K562 (cell line): ENCODE data around the gene GPSM3. TPM values are rescaled to one million over a fixed set of nuclear protein-coding genes. Genes with fewer than 3 reads are reported as not detected.
A peak's percentile ranks its signal among the peaks of the same experiment; 100 is the strongest.

Experiments
- ATAC-seq: fragments of 200-7000 bp; cut with Tn5 transposase; 3 replicates; pipeline ENCODE4 v1.9.1; 2020; ENCODE audit warnings: moderate library complexity
- BruUV-seq: library from RNA; stranded (reverse); fragments of 400-500 nt; replicated peaks from 2 replicates; lab custom pipeline; 2021; lab: Mats Ljungman, UMichigan
- CTCF ChIA-PET: fragments of 300-600 bp; formaldehyde crosslinking; extraction: SDS; loops from one replicate; lab custom pipeline; 2021; ENCODE audit warnings: low intra/inter-chr PET ratio; lab: Yijun Ruan, JAX
- POLR2A ChIA-PET: fragments of 300-600, 350-650 bp; sonication (Branson Sonifier 250); formaldehyde crosslinking; extraction: SDS; loops from one replicate; lab custom pipeline; 2021; ENCODE audit warnings: antibody characterized with exemption, inconsistent platforms; lab: Yijun Ruan, JAX
- DNase-seq, 4 experiments: peaks; one replicate each; pipeline versions ENCODE4 v3.0.0 to v3.0.0-alpha.2; 2011 to 2018; ENCODE audit warnings: low spot score in 3 of 4, mixed read lengths in 3 of 4; ENCODE audit errors: extremely low read depth in 1 of 4
- FAIRE-seq: peaks from 2 replicates; lab custom pipeline; 2011; peaks lifted over from hg19 to GRCh38; lab: Jason Lieb, UNC
- H2AFZ ChIP-seq: 2 replicates; pipeline ENCODE4 v1.6.0; 2011; ENCODE audit warnings: low read depth, low read length, control low read depth, inconsistent platforms
- H3K27ac ChIP-seq: fragments of 200-600 bp; 3 replicates; pipeline ENCODE4 v1.8.0; 2011; ENCODE audit warnings: low read depth, mild to moderate bottlenecking, control low read depth, inconsistent platforms, low read length, moderate library complexity, mixed read lengths; ENCODE audit errors: extremely low read depth
- H3K27me3 ChIP-seq, 2 experiments: fragments of 300-600 bp in 1 of 2; 2 replicates in 1 of 2; 3 replicates in 1 of 2; pipeline versions ENCODE4 v1.6.0 to v1.8.0; 2011; ENCODE audit warnings: inconsistent platforms in 2 of 2, low read length in 2 of 2, mild to moderate bottlenecking in 1 of 2, mixed read lengths in 1 of 2, moderate library complexity in 1 of 2; ENCODE audit not compliant: control insufficient read depth in 2 of 2, insufficient read depth in 2 of 2
- H3K36me3 ChIP-seq: fragments of 300-600 bp; 3 replicates; pipeline ENCODE4 v1.8.0; 2011; ENCODE audit warnings: mild to moderate bottlenecking, low read length, inconsistent platforms; ENCODE audit not compliant: control insufficient read depth, insufficient read depth
- H3K4me1 ChIP-seq, 2 experiments: fragments of 200-600 bp in 1 of 2; replicated peaks in 1 of 2; 2 replicates in 1 of 2; 3 replicates in 1 of 2; pipeline versions ENCODE4 v1.5.1 to v1.8.0; 2011; ENCODE audit warnings: inconsistent platforms in 2 of 2, low read length in 2 of 2, mild to moderate bottlenecking in 1 of 2, mixed read lengths in 1 of 2, moderate library complexity in 1 of 2; ENCODE audit not compliant: control insufficient read depth in 2 of 2, insufficient read depth in 2 of 2
- H3K4me2 ChIP-seq: 2 replicates; pipeline ENCODE4 v1.6.1; 2011; ENCODE audit warnings: low read length, control low read depth, inconsistent platforms, mixed read lengths; ENCODE audit not compliant: insufficient read depth
- H3K4me3 ChIP-seq: fragments of 200-600 bp; sonication (generic), shearing (Covaris generic); 2 replicates; pipeline ENCODE4 v1.5.1; 2016; ENCODE audit warnings: control low read depth, inconsistent platforms
- H3K79me2 ChIP-seq: fragments of 200-600 bp; 3 replicates; pipeline ENCODE4 v1.8.0; 2011; ENCODE audit warnings: low read length, inconsistent platforms; ENCODE audit not compliant: control insufficient read depth, insufficient read depth
- H3K9ac ChIP-seq, 2 experiments: 2 replicates each; pipeline versions ENCODE4 v1.6.0 to v1.6.1; 2011; ENCODE audit warnings: low read depth in 2 of 2, low read length in 2 of 2, control low read depth in 1 of 2, inconsistent platforms in 1 of 2, mild to moderate bottlenecking in 1 of 2, mixed read lengths in 1 of 2; ENCODE audit not compliant: insufficient read depth in 1 of 2
- H3K9me1 ChIP-seq: one replicate; pipeline ENCODE4 v1.6.0; 2011; ENCODE audit warnings: inconsistent platforms, mild to moderate bottlenecking, low read length, moderate library complexity; ENCODE audit not compliant: control insufficient read depth, insufficient read depth
- H3K9me3 ChIP-seq: replicated peaks from 2 replicates; pipeline ENCODE4 v1.5.1; 2011; ENCODE audit warnings: low read depth, low read length, inconsistent platforms; ENCODE audit not compliant: control insufficient read depth, insufficient read depth
- H4K20me1 ChIP-seq: replicated peaks from 2 replicates; pipeline ENCODE4 v1.6.1; 2011; ENCODE audit warnings: low read length, inconsistent platforms, mixed read lengths; ENCODE audit not compliant: control insufficient read depth, insufficient read depth
- BCL6 ChIP-seq: fragments of 250-450 bp; sonication (Bioruptor Pico); IDR thresholded peaks from 2 replicates; pipeline ENCODE4 v1.4.0; 2020
- FOXA3 ChIP-seq, 2 experiments: fragments of 450-650 bp in 1 of 2; sonication (generic) in 1 of 2; formaldehyde crosslinking; IDR thresholded peaks in 1 of 2; conservative IDR thresholded peaks in 1 of 2; 2 replicates each; pipeline versions ENCODE4 v1.4.0 to v1.8.0; 2020 to 2022; ENCODE audit warnings: mild to moderate bottlenecking in 2 of 2, missing genetic modification reagents in 1 of 2
- GABPB1 ChIP-seq: sonication (generic); formaldehyde crosslinking; IDR thresholded peaks from 2 replicates; pipeline ENCODE4 v1.8.0; 2022; ENCODE audit warnings: mild to moderate bottlenecking, missing genetic modification reagents
- KLF13 ChIP-seq: fragments of 450-650 bp; IDR thresholded peaks from 2 replicates; pipeline ENCODE4 v1.6.1; 2016; ENCODE audit warnings: missing genetic modification characterization, low read depth, mild to moderate bottlenecking, missing compliant biosample characterization, moderate library complexity, borderline replicate concordance
- MED1 ChIP-seq: sonication (generic); formaldehyde crosslinking; IDR thresholded peaks from 2 replicates; pipeline ENCODE4 v1.8.1; 2023; ENCODE audit warnings: missing genetic modification reagents, borderline replicate concordance
- MYNN ChIP-seq, 2 experiments: sonication (generic); formaldehyde crosslinking in 1 of 2; IDR thresholded peaks; 2 replicates each; pipeline versions ENCODE4 v1.5.0 to v1.6.1; 2016 to 2020; ENCODE audit warnings: antibody characterized with exemption in 1 of 2, missing genetic modification reagents in 1 of 2
- POLR3G ChIP-seq: IDR thresholded peaks from 2 replicates; pipeline ENCODE4 v1.6.1; 2011; ENCODE audit not compliant: insufficient read length, insufficient replicate concordance; ENCODE audit errors: extremely low read depth
- SMARCA4 ChIP-seq: fragments of 450-650 bp; IDR thresholded peaks from 2 replicates; pipeline ENCODE4 v1.6.1; 2016
- SMARCE1 ChIP-seq: fragments of 450-650 bp; IDR thresholded peaks from 2 replicates; pipeline ENCODE4 v1.7.1; 2016; ENCODE audit warnings: mild to moderate bottlenecking
- ZNF77 ChIP-seq: fragments of 250-450 bp; sonication (Bioruptor Pico); IDR thresholded peaks from 2 replicates; pipeline ENCODE4 v1.5.0; 2020
- WGBS: fragments of 100-300 bp; shearing (Covaris generic); methylation state at CpG from one replicate; pipeline ENCODE4 v1.1.6; 2016; ENCODE audit warnings: low coverage, mixed read lengths; ENCODE audit not compliant: insufficient coverage; ENCODE audit errors: missing lambda C conversion rate; 5-methylcytosine and 5-hydroxymethylcytosine counted together
- in situ Hi-C: fragments of 300-500 bp; cut with MboI; formaldehyde crosslinking; loops from 4 replicates; pipeline ENCODE4 v1.15.0; 2018; ENCODE audit warnings: inconsistent platforms, mixed read lengths
- intact Hi-C: fragments of 100-400 bp; cut with micrococcal nuclease; formaldehyde crosslinking; loops from 2 replicates; pipeline ENCODE4 v1.14.2; 2022
- polyA plus RNA-seq, 8 experiments: library from polyadenylated mRNA; depleted of rRNA in 4 of 8; stranded (reverse) in 5 of 8; unstranded in 3 of 8; fragments of >200 nt; fragmentation: Nextera tagmentation in 2 of 8; fragmentation: Illumina TruSeq in 1 of 8; extraction: Ambion mirVana in 2 of 8; extraction: Trizol in 1 of 8; gene quantifications; 2 replicates each; pipeline versions ENCODE4 v1.2.1 to v1.2.3, GENCODE V29; 2011 to 2014; ENCODE audit warnings: inconsistent platforms in 1 of 8, missing spikeins in 1 of 8
- total RNA-seq, 7 experiments: library from RNA; depleted of rRNA in 6 of 7; stranded (reverse); fragments of >200 nt in 6 of 7; fragmentation: Illumina TruSeq in 2 of 7; extraction: Trizol in 2 of 7; gene quantifications; 2 replicates each; pipeline versions ENCODE4 v1.2.1 to v1.2.3, GENCODE V29; 2011 to 2021; ENCODE audit warnings: low replicate concordance in 1 of 7
- TF ChIP-seq, protein P1 (sequence below): sonication (generic); formaldehyde crosslinking; IDR thresholded peaks from 2 replicates; pipeline ENCODE4 v1.8.0; 2022; ENCODE audit warnings: mild to moderate bottlenecking, missing genetic modification reagents
- TF ChIP-seq, protein P2 (sequence below): fragments of 250-450 bp; sonication (Bioruptor Pico); IDR thresholded peaks from 2 replicates; pipeline ENCODE4 v1.4.0; 2020; ENCODE audit warnings: mild to moderate bottlenecking, moderate library complexity, borderline replicate concordance
- TF ChIP-seq, protein P3 (sequence below): fragments of 250-450 bp; sonication (Bioruptor Pico); IDR thresholded peaks from 2 replicates; pipeline ENCODE4 v1.4.0; 2020; ENCODE audit warnings: borderline replicate concordance
- TF ChIP-seq, protein P4 (sequence below), 2 experiments: fragments of 200-800 bp in 1 of 2; sonication (Bioruptor generic) in 1 of 2; sonication (generic) in 1 of 2; formaldehyde crosslinking in 1 of 2; IDR thresholded peaks in 1 of 2; conservative IDR thresholded peaks in 1 of 2; 2 replicates each; pipeline versions ENCODE4 v1.5.0 to v1.6.1; 2016 to 2020; ENCODE audit warnings: missing compliant biosample characterization in 1 of 2, missing genetic modification characterization in 1 of 2, missing genetic modification reagents in 1 of 2

Gene GPSM3
- total and polyA plus RNA-seq, 9 of the 15 experiments (the other 6 are each of a cell fraction or from before 2014, with no cell fraction given), result 5.3 to 42.6 (median 24.4) TPM

DNA sequence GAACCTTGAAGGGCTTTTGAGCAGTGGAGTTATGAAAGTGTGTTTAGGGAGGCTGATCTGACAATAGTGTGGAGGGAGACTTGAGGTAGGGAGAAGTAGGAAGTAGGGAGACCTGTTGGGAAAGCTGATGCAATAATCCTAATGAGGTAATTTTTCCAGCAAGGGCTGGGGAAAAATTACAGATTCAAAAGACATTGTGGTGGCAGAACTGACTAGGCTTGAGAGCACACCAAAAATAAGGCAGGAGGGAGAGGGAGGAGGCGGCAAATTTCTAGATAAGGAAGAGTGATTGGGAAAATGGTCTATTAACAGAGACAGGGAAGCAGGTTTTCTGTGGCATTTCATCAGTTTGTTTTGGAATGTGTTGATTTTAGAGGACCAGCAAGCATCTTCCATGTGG is 46.2 kb downstream of the GPSM3 start:
- Histone ChIP-seq H3K4me1 (peaks cover 9 to 19% of the 10 kb centered on the region in 2 experiments), H3K4me2 (no peak overlapping the region), H3K27me3 (no peaks in the 10 kb centered on the region), H3K36me3 (no peaks in the 10 kb centered on the region), H3K79me2 (no peaks in the 10 kb centered on the region), H4K20me1 (no peaks in the 10 kb centered on the region), H3K9ac (no peak overlapping the region), H3K9me3 (no peaks in the 10 kb centered on the region), H3K4me3 (no peak overlapping the region), H3K27ac (no peak overlapping the region), H2AFZ (0 out of 2 replicates have a peak overlapping the region, but pooled peaks have one; percentile 3), H3K9me1 (no peaks in the 10 kb centered on the region)
- WGBS, result 20% methylated on average over 1 of the region's 1 CpG
- intact Hi-C loops, result no loop called here
- ATAC-seq (no peak), FAIRE-seq (no peak), DNase-seq (no peak)
- in situ Hi-C loops, result no loop called here
- CTCF ChIA-PET, result no interaction called here
- BruUV-seq, result no TSS peak
- POLR2A ChIA-PET, result interaction anchor here (0.9 to 1.6 kb wide), 2 partner anchors 15 to 30 kb away, joined by 3 to 4 read pairs; no protein-coding TSS in a partner anchor
- no peak for TF ChIP-seq MYNN (IDR thresholded peaks at IDR 0.05)
- no peak for TF ChIP-seq MYNN (CRISPR knock-in tag; IDR thresholded peaks at IDR 0.05)
- no peak for TF ChIP-seq MED1 (CRISPR knock-in tag)
- TF ChIP-seq, protein P1, sequence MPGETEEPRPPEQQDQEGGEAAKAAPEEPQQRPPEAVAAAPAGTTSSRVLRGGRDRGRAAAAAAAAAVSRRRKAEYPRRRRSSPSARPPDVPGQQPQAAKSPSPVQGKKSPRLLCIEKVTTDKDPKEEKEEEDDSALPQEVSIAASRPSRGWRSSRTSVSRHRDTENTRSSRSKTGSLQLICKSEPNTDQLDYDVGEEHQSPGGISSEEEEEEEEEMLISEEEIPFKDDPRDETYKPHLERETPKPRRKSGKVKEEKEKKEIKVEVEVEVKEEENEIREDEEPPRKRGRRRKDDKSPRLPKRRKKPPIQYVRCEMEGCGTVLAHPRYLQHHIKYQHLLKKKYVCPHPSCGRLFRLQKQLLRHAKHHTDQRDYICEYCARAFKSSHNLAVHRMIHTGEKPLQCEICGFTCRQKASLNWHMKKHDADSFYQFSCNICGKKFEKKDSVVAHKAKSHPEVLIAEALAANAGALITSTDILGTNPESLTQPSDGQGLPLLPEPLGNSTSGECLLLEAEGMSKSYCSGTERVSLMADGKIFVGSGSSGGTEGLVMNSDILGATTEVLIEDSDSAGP (CRISPR knock-in tag), result no peak
- TF ChIP-seq ZNF77, result no peak
- TF ChIP-seq, protein P2, sequence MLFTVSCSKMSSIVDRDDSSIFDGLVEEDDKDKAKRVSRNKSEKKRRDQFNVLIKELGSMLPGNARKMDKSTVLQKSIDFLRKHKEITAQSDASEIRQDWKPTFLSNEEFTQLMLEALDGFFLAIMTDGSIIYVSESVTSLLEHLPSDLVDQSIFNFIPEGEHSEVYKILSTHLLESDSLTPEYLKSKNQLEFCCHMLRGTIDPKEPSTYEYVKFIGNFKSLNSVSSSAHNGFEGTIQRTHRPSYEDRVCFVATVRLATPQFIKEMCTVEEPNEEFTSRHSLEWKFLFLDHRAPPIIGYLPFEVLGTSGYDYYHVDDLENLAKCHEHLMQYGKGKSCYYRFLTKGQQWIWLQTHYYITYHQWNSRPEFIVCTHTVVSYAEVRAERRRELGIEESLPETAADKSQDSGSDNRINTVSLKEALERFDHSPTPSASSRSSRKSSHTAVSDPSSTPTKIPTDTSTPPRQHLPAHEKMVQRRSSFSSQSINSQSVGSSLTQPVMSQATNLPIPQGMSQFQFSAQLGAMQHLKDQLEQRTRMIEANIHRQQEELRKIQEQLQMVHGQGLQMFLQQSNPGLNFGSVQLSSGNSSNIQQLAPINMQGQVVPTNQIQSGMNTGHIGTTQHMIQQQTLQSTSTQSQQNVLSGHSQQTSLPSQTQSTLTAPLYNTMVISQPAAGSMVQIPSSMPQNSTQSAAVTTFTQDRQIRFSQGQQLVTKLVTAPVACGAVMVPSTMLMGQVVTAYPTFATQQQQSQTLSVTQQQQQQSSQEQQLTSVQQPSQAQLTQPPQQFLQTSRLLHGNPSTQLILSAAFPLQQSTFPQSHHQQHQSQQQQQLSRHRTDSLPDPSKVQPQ, result no peak
- TF ChIP-seq SMARCE1, result no peak; the same call in 1 of the 2 replicates
- TF ChIP-seq POLR3G, result no peak
- TF ChIP-seq FOXA3 (CRISPR knock-in tag; conservative IDR thresholded peaks at IDR 0.05 in 1 of 2, IDR thresholded peaks at IDR 0.05 in 1 of 2), result no peak
- TF ChIP-seq, protein P3, sequence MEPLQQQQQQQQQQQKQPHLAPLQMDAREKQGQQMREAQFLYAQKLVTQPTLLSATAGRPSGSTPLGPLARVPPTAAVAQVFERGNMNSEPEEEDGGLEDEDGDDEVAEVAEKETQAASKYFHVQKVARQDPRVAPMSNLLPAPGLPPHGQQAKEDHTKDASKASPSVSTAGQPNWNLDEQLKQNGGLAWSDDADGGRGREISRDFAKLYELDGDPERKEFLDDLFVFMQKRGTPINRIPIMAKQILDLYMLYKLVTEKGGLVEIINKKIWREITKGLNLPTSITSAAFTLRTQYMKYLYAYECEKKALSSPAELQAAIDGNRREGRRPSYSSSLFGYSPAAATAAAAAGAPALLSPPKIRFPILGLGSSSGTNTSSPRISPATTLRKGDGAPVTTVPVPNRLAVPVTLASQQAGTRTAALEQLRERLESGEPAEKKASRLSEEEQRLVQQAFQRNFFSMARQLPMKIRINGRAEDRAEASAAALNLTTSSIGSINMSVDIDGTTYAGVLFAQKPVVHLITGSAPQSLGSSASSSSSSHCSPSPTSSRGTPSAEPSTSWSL, result no peak
- no peak for TF ChIP-seq KLF13
- 0 out of 2 replicates have a peak, but pooled peaks have one; percentile 28 for TF ChIP-seq SMARCA4
- TF ChIP-seq GABPB1 (CRISPR knock-in tag), result no peak
- no peak for TF ChIP-seq BCL6 (CRISPR knock-in tag)
- TF ChIP-seq, protein P4, sequence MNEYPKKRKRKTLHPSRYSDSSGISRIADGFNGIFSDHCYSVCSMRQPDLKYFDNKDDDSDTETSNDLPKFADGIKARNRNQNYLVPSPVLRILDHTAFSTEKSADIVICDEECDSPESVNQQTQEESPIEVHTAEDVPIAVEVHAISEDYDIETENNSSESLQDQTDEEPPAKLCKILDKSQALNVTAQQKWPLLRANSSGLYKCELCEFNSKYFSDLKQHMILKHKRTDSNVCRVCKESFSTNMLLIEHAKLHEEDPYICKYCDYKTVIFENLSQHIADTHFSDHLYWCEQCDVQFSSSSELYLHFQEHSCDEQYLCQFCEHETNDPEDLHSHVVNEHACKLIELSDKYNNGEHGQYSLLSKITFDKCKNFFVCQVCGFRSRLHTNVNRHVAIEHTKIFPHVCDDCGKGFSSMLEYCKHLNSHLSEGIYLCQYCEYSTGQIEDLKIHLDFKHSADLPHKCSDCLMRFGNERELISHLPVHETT (CRISPR knock-in tag; conservative IDR thresholded peaks at IDR 0.05 in 1 of 2, IDR thresholded peaks at IDR 0.05 in 1 of 2), result no peak
